Nephron progenitor cell (in vitro differentiated cells): Measurements from ENCODE around the gene SCMH1.

Source experiments
- DNase-seq: peaks from one replicate; pipeline ENCODE4 v3.0.0; 2021
- H3K27ac Mint-ChIP-seq: 2 replicates; pipeline ENCODE4 v1.8.0; 2021; ENCODE audit warnings: mild to moderate bottlenecking, moderate library complexity, mixed read lengths
- H3K27me3 Mint-ChIP-seq: 2 replicates; pipeline ENCODE4 v1.8.0; 2021; ENCODE audit warnings: mild to moderate bottlenecking, low read depth, mixed read lengths; ENCODE audit not compliant: poor library complexity
- H3K36me3 Mint-ChIP-seq: 2 replicates; pipeline ENCODE4 v1.8.0; 2021; ENCODE audit warnings: low read depth, mixed read lengths
- H3K4me1 Mint-ChIP-seq: 2 replicates; pipeline ENCODE4 v1.8.0; 2021; ENCODE audit warnings: mixed read lengths
- H3K4me3 Mint-ChIP-seq: 2 replicates; pipeline ENCODE4 v1.8.0; 2021; ENCODE audit warnings: mild to moderate bottlenecking, moderate library complexity, mixed read lengths
- H3K9me3 Mint-ChIP-seq: 2 replicates; pipeline ENCODE4 v1.8.0; 2021; ENCODE audit warnings: mild to moderate bottlenecking, moderate library complexity, mixed read lengths
- TF ChIP-seq, protein P1 (sequence below): fragments of 200-600 bp; sonication (generic); IDR thresholded peaks from 2 replicates; pipeline ENCODE4 v1.5.0; 2021; ENCODE audit warnings: antibody characterized with exemption

The SCMH1 gene

GRCh38 chr1:41102653-41103052 is 139.5 kb downstream of the SCMH1 start:
- no peak for DNase-seq
- Mint-ChIP-seq H3K9me3 (no peaks in the 10 kb centered on the region), H3K27me3 (peaks cover 6% of the 10 kb centered on the region), H3K4me3 (no peak overlapping the region), H3K36me3 (peaks cover 22% of the 10 kb centered on the region), H3K4me1 (no peaks in the 10 kb centered on the region), H3K27ac (no peak overlapping the region)
- TF ChIP-seq, protein P1, sequence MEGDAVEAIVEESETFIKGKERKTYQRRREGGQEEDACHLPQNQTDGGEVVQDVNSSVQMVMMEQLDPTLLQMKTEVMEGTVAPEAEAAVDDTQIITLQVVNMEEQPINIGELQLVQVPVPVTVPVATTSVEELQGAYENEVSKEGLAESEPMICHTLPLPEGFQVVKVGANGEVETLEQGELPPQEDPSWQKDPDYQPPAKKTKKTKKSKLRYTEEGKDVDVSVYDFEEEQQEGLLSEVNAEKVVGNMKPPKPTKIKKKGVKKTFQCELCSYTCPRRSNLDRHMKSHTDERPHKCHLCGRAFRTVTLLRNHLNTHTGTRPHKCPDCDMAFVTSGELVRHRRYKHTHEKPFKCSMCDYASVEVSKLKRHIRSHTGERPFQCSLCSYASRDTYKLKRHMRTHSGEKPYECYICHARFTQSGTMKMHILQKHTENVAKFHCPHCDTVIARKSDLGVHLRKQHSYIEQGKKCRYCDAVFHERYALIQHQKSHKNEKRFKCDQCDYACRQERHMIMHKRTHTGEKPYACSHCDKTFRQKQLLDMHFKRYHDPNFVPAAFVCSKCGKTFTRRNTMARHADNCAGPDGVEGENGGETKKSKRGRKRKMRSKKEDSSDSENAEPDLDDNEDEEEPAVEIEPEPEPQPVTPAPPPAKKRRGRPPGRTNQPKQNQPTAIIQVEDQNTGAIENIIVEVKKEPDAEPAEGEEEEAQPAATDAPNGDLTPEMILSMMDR: no peak

DNA sequence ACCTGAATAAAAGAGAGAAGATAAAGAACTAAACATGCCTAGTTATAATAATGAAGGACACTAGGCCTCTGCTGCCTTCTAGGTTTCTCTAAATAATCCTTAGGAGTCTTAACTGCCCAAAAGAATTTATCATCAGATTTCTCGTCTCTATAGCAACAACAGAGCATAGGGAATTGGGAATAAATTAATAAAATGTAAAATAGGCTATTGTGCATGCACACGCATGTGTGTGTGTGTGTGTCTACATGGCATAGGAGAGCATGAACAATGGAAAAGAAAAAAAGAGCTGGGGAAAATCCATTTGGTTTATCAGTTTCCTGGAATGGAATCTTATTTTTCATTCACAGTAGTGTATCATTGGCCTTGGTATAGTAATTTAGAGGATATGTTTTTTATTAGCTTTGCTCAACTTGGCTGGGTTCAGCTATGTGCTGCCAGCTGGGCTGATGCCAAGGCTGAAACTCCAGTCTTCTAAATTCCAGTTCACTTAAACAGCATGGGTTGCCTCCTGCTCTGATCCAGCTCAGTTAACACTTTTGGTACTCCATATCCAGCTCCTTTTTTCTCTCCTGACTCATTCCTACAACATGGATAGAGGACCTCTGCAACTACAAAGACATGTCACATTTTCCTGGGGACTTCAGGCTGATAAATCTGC is 140.0 kb downstream of the SCMH1 start:
- no peak for DNase-seq
- TF ChIP-seq, protein P1: no peak

GRCh38 chr1:41101076-41101475 is 141.0 kb downstream of the SCMH1 start:
- no peak for DNase-seq
- no peaks in the 10 kb centered on the region for H3K9me3 Mint-ChIP-seq
- no peak overlapping the region for H3K4me3 Mint-ChIP-seq
- peaks cover 6% of the 10 kb centered on the region for H3K27me3 Mint-ChIP-seq
- peaks cover 5% of the 10 kb centered on the region for H3K4me1 Mint-ChIP-seq
- H3K36me3 Mint-ChIP-seq: peaks cover 7% of the 10 kb centered on the region
- no peak overlapping the region for H3K27ac Mint-ChIP-seq
- TF ChIP-seq, protein P1: no peak

More for the DNA sequence above, 140.0 kb downstream of the SCMH1 start:
- H3K4me3 Mint-ChIP-seq: no peak overlapping the region
- peaks cover 17% of the 10 kb centered on the region for H3K36me3 Mint-ChIP-seq
- H3K4me1 Mint-ChIP-seq: no peaks in the 10 kb centered on the region
- no peak overlapping the region for H3K27ac Mint-ChIP-seq
- peaks cover 6% of the 10 kb centered on the region for H3K27me3 Mint-ChIP-seq
- H3K9me3 Mint-ChIP-seq: no peaks in the 10 kb centered on the region

GRCh38 chr1:41100170-41100569 is 141.9 kb downstream of the SCMH1 start:
- H3K27me3 Mint-ChIP-seq: peaks cover 6% of the 10 kb centered on the region
- TF ChIP-seq, protein P1: no peak

GRCh38 chr1:41098730-41099460 is 143.2 kb downstream of the SCMH1 start:
- Mint-ChIP-seq H3K36me3 (peaks cover 6% of the 10 kb centered on the region), H3K9me3 (no peaks in the 10 kb centered on the region), H3K4me1 (peaks cover 5% of the 10 kb centered on the region), H3K4me3 (no peak overlapping the region), H3K27me3 (peaks cover 6% of the 10 kb centered on the region), H3K27ac (no peak overlapping the region)
- no peak for DNase-seq
- TF ChIP-seq, protein P1: no peak

More at GRCh38 chr1:41100170-41100569, 141.9 kb downstream of the SCMH1 start:
- no peak overlapping the region for H3K27ac Mint-ChIP-seq
- no peaks in the 10 kb centered on the region for H3K9me3 Mint-ChIP-seq
- peaks cover 6% of the 10 kb centered on the region for H3K36me3 Mint-ChIP-seq
- no peak for DNase-seq
- H3K4me3 Mint-ChIP-seq: no peak overlapping the region
- peaks cover 5% of the 10 kb centered on the region for H3K4me1 Mint-ChIP-seq
